T-cell (primary cell): Measurements from ENCODE around the gene ASAP2. TPM values are rescaled to one million over a fixed set of nuclear protein-coding genes. Genes with fewer than 3 reads are reported as not detected.

Experiments used
- ATAC-seq, 4 experiments: fragments of 200-7000 bp in 3 of 4; fragments of 150-1000 bp in 1 of 4; cut with Tn5 transposase; replicated peaks in 1 of 4; 1 replicate in 3 of 4; 2 replicates in 1 of 4; pipeline ENCODE4 v1.10.0; 2021; ENCODE audit warnings: moderate library complexity in 3 of 4, mild to moderate bottlenecking in 2 of 4, moderate number of reproducible peaks in 1 of 4
- CTCF ChIA-PET, 2 donors: fragments of 300-600 bp; sonication (Branson Sonifier 250); formaldehyde crosslinking; loops; one replicate each; lab custom pipeline; 2022; ENCODE audit warnings: antibody characterized with exemption in 2 of 2; lab: Charles Lee
- POLR2A ChIA-PET, 2 donors: fragments of 300-600 bp; sonication (Branson Sonifier 250); formaldehyde crosslinking; loops; one replicate each; lab custom pipeline; 2022; ENCODE audit warnings: antibody characterized with exemption in 2 of 2; lab: Charles Lee
- DNase-seq, 35 experiments: peaks; one replicate each; pipeline versions ENCODE4 v3.0.0 to v3.0.0-alpha.2; 2013 to 2023
- H3K27ac ChIP-seq: one replicate; pipeline ENCODE4 v1.5.1; 2013; ENCODE audit warnings: low read length
- H3K27me3 ChIP-seq, 2 experiments: replicated peaks in 1 of 2; 1 replicate in 1 of 2; 2 replicates in 1 of 2; pipeline versions ENCODE4 v1.6.1 to v1.7.0; 2013; ENCODE audit warnings: low read length in 1 of 2, mixed read lengths in 1 of 2; ENCODE audit not compliant: control insufficient read depth in 2 of 2, insufficient read depth in 2 of 2; ENCODE audit errors: extremely low read depth in 1 of 2
- H3K36me3 ChIP-seq, 2 donors: 1 replicate in 1 of 2; 2 replicates in 1 of 2; pipeline versions ENCODE4 v1.6.1 to v1.7.0; 2013; ENCODE audit warnings: low read length in 1 of 2; ENCODE audit not compliant: control insufficient read depth in 2 of 2, insufficient read depth in 1 of 2; ENCODE audit errors: extremely low read depth in 1 of 2
- H3K4me1 ChIP-seq, 2 experiments: 1 replicate in 1 of 2; 2 replicates in 1 of 2; pipeline versions ENCODE4 v1.6.1 to v1.7.0; 2013; ENCODE audit warnings: low read length in 2 of 2, mixed read lengths in 1 of 2; ENCODE audit not compliant: insufficient read depth in 2 of 2, control insufficient read depth in 1 of 2; ENCODE audit errors: extremely low read depth in 1 of 2
- H3K4me3 ChIP-seq, 2 donors: 1 replicate in 1 of 2; 2 replicates in 1 of 2; pipeline versions ENCODE4 v1.5.1 to v1.7.0; 2013; ENCODE audit warnings: mild to moderate bottlenecking in 2 of 2, low read length in 1 of 2, moderate library complexity in 1 of 2; ENCODE audit not compliant: control insufficient read depth in 1 of 2; ENCODE audit errors: extremely low read depth in 1 of 2
- H3K9me3 ChIP-seq: 2 replicates; pipeline ENCODE4 v1.7.0; 2013
- H3K27ac Mint-ChIP-seq, 2 donors: one replicate each; pipeline ENCODE4 v1.8.0; 2020 to 2021; ENCODE audit warnings: mild to moderate bottlenecking in 2 of 2, mixed read lengths in 2 of 2
- H3K27me3 Mint-ChIP-seq, 2 donors: one replicate each; pipeline ENCODE4 v1.8.0; 2021 to 2022; ENCODE audit warnings: mixed read lengths in 2 of 2
- H3K36me3 Mint-ChIP-seq: one replicate; pipeline ENCODE4 v1.8.0; 2021; ENCODE audit warnings: mixed read lengths
- H3K4me1 Mint-ChIP-seq, 3 donors: one replicate each; pipeline ENCODE4 v1.8.0; 2020 to 2022; ENCODE audit warnings: mixed read lengths in 3 of 3, mild to moderate bottlenecking in 1 of 3
- H3K4me3 Mint-ChIP-seq, 3 donors: one replicate each; pipeline ENCODE4 v1.8.0; 2020 to 2022; ENCODE audit warnings: mild to moderate bottlenecking in 3 of 3, mixed read lengths in 3 of 3, moderate library complexity in 3 of 3
- H3K9me3 Mint-ChIP-seq, 3 donors: one replicate each; pipeline ENCODE4 v1.8.0; 2020 to 2022; ENCODE audit warnings: mixed read lengths in 3 of 3
- WGBS: methylation state at CpG from one replicate; pipeline ENCODE4 v1.1.5; 2013; ENCODE audit warnings: missing lambda C conversion rate; ENCODE audit not compliant: insufficient coverage; 5-methylcytosine and 5-hydroxymethylcytosine counted together
- total RNA-seq, 35 experiments: library from RNA in 6 of 35; stranded (reverse) in 6 of 35; fragments of 120-200 nt in 1 of 35; gene quantifications; one replicate each; pipeline versions ENCODE4 v1.2.1 to v1.2.4 and lab custom pipeline; 2013 to 2026

Gene ASAP2
- total RNA-seq, 5 donors from 2014 or later (not counting 1 experiment from before 2014, with no cell fraction given), result 0.10 to 0.38 (median 0.27) TPM; not detected in 1

DNA sequence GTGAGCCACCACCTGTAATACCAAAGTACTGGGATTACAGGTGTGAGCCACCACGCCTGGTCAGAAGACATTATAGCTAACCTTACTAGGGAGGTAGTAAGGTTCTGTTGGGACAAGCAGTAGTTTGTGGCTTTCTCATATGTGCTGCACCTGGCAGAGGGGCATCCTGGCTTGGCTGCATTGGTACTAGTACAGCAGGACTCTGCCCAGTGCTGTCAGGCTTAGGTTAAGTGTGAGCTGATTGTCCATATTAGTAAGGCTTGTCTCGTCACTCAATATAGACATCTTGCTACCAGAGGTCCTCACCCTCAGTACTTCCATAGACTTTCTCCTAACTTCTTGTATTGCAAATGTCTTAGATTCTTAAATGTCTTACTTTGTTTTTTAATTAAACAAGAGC, 96.1 kb downstream of the ASAP2 start:
- H3K4me3 ChIP-seq, result no peak overlapping the region
- Mint-ChIP-seq H3K27ac (no peak overlapping the region), H3K9me3 (no peaks in the 10 kb centered on the region), H3K4me1 (no peaks in the 10 kb centered on the region), H3K4me3 (no peak overlapping the region), H3K36me3 (no peaks in the 10 kb centered on the region), H3K27me3 (peaks cover 0 to 2% of the 10 kb centered on the region in 2 donors)
- POLR2A ChIA-PET, result interaction anchor here in 1 of 2 donors (0.5 kb wide), 1 partner anchor 77 kb away, joined by 5 read pairs; no protein-coding TSS in a partner anchor
- DNase-seq (no peak), ATAC-seq (no peak)
- H3K27ac ChIP-seq, result no peak overlapping the region
- no peaks in the 10 kb centered on the region for H3K4me1 ChIP-seq
- peaks cover 0 to 20% of the 10 kb centered on the region in 2 experiments for H3K27me3 ChIP-seq
- WGBS, result 71% methylated on average over 1 of the region's 2 CpGs
- H3K9me3 ChIP-seq, result no peaks in the 10 kb centered on the region
- H3K36me3 ChIP-seq, result no peaks in the 10 kb centered on the region
- CTCF ChIA-PET, result no interaction called here

DNA sequence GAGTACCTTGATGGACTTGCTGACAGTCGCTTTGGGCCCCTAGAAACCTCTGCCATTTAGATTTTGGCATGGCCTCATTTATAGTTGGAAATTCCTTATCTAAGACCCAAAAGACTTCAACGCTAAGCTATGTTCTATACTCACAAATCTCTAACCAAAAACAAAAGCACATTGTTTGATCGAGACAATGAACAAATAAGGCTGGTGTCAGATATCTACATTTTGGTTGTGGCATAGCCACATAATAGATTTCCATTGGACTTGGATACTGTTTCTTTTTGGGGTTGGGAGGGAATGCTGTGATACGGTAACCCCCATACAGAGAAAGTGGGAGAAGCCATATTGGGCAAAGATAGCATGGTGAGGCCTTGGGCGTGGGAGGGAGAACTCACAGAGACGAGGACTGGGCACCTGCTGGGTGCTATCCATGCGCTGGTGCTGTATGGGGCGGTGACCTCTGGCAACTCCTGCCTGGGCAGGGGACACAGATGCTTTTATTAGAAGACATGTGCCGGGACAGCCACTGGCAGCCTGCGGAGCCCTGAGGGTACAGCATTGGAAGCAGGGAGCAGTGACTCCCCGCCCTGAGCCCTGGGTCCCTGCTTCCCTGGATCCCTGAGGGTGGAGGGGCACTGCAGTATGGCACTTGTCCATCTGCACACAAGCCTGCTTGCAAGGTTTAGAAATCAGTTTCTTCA, 97.1 kb downstream of the ASAP2 start:
- ATAC-seq (no peak), DNase-seq (no peak)
- Mint-ChIP-seq H3K36me3 (no peaks in the 10 kb centered on the region), H3K9me3 (no peaks in the 10 kb centered on the region), H3K27ac (no peak overlapping the region), H3K4me3 (no peak overlapping the region), H3K27me3 (peaks cover 0 to 2% of the 10 kb centered on the region in 2 donors), H3K4me1 (no peaks in the 10 kb centered on the region)
- Histone ChIP-seq H3K27me3 (peaks cover 0 to 14% of the 10 kb centered on the region in 2 experiments), H3K4me3 (no peak overlapping the region), H3K36me3 (no peaks in the 10 kb centered on the region), H3K27ac (no peak overlapping the region), H3K9me3 (no peaks in the 10 kb centered on the region), H3K4me1 (no peaks in the 10 kb centered on the region)
- ChIA-PET CTCF (no interaction called here), POLR2A (no interaction called here)
- WGBS, result 90% methylated on average over 8 of the region's 11 CpGs

DNA sequence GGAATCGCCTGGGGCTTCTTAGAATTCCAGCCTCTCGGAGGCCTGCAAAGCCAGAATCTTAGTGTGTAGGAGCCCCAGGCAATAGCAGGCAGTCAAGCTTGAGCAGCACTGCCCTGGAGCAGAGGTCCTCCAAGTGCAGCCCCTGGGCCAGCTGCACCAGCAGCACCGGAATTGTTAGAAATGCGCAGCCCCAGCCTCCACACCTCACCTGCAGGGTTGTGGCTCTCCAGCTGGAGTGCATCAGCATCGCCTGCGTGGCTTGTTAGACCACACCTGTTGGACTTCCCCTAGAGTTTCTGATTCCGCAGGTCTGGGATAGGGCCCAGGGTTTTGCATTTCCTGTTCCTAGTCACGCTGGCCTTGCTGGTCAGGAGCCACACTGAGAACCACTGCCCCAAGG, 100.3 kb downstream of the ASAP2 start:
- Mint-ChIP-seq H3K4me1 (peaks cover 0 to 2% (median 0%) of the 10 kb centered on the region in 3 donors), H3K9me3 (no peaks in the 10 kb centered on the region), H3K27me3 (peaks cover 0 to 2% of the 10 kb centered on the region in 2 donors), H3K27ac (no peak overlapping the region), H3K4me3 (no peak overlapping the region), H3K36me3 (no peaks in the 10 kb centered on the region)
- POLR2A ChIA-PET, result no interaction called here
- no peaks in the 10 kb centered on the region for H3K9me3 ChIP-seq
- H3K36me3 ChIP-seq, result no peaks in the 10 kb centered on the region
- CTCF ChIA-PET, result no interaction called here
- no peaks in the 10 kb centered on the region for H3K4me1 ChIP-seq
- H3K27me3 ChIP-seq, result peaks cover 0 to 14% of the 10 kb centered on the region in 2 experiments
- no peak overlapping the region for H3K4me3 ChIP-seq
- DNase-seq (no peak), ATAC-seq (no peak)
- WGBS, result 79% methylated on average over 7 of the region's 8 CpGs
- H3K27ac ChIP-seq, result no peak overlapping the region

DNA sequence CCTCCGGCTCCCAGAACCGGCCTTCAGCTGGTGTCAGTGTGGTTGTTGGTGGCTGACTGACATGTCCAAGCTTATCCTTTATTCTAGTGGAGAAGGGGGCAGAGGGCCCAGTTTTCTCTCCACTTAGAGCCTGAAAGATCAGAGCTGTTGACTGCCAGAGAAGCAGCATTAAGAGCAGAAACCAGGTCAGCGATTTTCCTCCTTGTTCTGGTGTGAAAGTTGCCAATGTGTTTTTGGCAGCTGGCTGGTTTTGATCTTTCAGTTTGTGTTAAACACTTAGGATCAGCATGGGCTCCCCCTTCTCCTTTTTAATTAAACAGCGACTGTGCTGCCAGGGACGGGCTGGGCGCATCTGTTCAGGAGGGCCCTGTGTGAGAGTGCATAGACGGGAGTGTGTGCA, 100.9 kb downstream of the ASAP2 start:
- Histone ChIP-seq H3K9me3 (no peaks in the 10 kb centered on the region), H3K4me3 (no peak overlapping the region), H3K4me1 (no peaks in the 10 kb centered on the region), H3K36me3 (no peaks in the 10 kb centered on the region), H3K27me3 (peaks cover 0 to 14% of the 10 kb centered on the region in 2 experiments), H3K27ac (no peak overlapping the region)
- ChIA-PET CTCF (no interaction called here), POLR2A (no interaction called here)
- ATAC-seq (no peak), DNase-seq (no peak)
- Mint-ChIP-seq H3K27me3 (peaks cover 0 to 2% of the 10 kb centered on the region in 2 donors), H3K4me3 (no peak overlapping the region), H3K36me3 (no peaks in the 10 kb centered on the region), H3K9me3 (no peaks in the 10 kb centered on the region), H3K4me1 (peaks cover 0 to 2% (median 0%) of the 10 kb centered on the region in 3 donors), H3K27ac (no peak overlapping the region)
- WGBS, result 94% methylated on average over 4 of the region's 7 CpGs

DNA sequence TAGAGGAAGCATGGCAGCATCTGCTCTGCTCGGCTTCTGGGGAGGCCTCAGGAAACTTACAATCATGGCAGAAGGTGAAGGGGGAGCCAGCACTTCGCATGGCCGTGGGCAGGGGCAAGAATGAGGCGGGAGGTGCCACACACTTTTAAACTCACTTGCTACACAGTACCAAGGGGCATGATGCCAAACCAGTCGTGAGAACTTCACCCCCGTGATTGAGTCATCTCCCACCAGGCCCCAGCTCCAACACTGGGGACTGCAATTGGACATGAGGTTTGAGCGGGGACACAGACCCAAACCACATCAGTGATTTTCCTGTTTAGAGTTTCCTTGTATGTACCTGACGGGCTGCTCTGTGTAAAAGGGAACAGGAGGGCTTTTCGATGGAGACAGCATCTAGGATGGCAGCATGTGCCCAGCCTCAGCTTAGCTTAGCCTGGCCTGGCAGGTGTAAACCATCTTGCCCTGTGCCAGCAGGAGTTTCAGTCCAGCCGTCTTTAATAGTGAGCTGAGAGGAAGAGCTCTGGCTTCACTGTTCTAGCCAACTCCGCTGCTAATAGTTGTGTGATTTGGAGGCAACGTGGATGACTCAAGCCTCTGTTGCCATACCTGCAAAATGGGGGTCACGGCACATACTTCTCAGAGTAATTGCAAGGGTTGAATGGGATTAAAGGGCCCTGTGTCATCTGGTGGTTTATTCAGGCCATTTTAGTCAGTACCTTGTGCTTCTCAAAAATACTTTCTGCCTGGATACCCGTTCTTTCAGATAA, 101.8 kb downstream of the ASAP2 start:
- Histone ChIP-seq H3K4me1 (no peaks in the 10 kb centered on the region), H3K4me3 (no peak overlapping the region), H3K9me3 (no peaks in the 10 kb centered on the region), H3K36me3 (no peaks in the 10 kb centered on the region), H3K27me3 (peaks cover 0 to 11% of the 10 kb centered on the region in 2 experiments), H3K27ac (no peak overlapping the region)
- CTCF ChIA-PET, result no interaction called here
- H3K36me3 Mint-ChIP-seq, result no peaks in the 10 kb centered on the region
- WGBS, result 79% methylated on average over 10 of the region's 14 CpGs
- H3K27ac Mint-ChIP-seq, result no peak overlapping the region
- ATAC-seq, result no peak
- no peak for DNase-seq
- no peak overlapping the region for H3K4me3 Mint-ChIP-seq
- peaks cover 0 to 2% (median 0%) of the 10 kb centered on the region in 3 donors for H3K4me1 Mint-ChIP-seq
- H3K27me3 Mint-ChIP-seq, result peaks cover 0 to 2% of the 10 kb centered on the region in 2 donors
- H3K9me3 Mint-ChIP-seq, result no peaks in the 10 kb centered on the region
- POLR2A ChIA-PET, result no interaction called here

DNA sequence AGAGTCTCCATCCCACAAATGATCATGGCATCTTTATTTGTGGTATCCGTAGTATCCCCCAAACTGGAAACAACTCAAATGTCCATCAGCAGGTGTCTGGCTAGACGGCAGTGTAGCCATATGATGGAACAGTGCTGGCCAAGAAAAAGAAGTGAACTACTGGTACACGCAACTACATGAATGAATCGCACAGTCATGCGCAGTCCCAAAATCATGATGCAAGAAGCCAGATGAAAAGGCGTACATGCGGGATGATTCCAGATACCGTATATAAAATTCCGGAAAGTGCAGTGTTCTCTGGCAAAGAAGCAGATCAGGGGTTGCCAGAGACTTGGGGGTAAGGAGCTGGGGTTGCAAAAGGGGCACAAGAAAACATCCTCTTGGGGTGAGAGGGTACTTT, 102.5 kb downstream of the ASAP2 start:
- ATAC-seq (no peak), DNase-seq (no peak)
- ChIA-PET POLR2A (no interaction called here), CTCF (no interaction called here)
- Histone ChIP-seq H3K4me1 (no peaks in the 10 kb centered on the region), H3K36me3 (no peaks in the 10 kb centered on the region), H3K4me3 (no peak overlapping the region), H3K27me3 (peaks cover 0 to 7% of the 10 kb centered on the region in 2 experiments), H3K27ac (no peak overlapping the region), H3K9me3 (no peaks in the 10 kb centered on the region)
- WGBS, result 93% methylated on average over 9 of the region's 9 CpGs
- Mint-ChIP-seq H3K27me3 (no peaks in the 10 kb centered on the region), H3K4me3 (no peak overlapping the region), H3K36me3 (no peaks in the 10 kb centered on the region), H3K4me1 (peaks cover 0 to 2% (median 0%) of the 10 kb centered on the region in 3 donors), H3K27ac (no peak overlapping the region), H3K9me3 (no peaks in the 10 kb centered on the region)
